SHP77 (cell line): ENCODE data around the gene S1PR3.

Experiments used
- DNase-seq, 2 experiments: peaks; one replicate each; lab custom pipeline; 2025; lab: John Stamatoyannopoulos, UW

S1PR3 gene

DNA sequence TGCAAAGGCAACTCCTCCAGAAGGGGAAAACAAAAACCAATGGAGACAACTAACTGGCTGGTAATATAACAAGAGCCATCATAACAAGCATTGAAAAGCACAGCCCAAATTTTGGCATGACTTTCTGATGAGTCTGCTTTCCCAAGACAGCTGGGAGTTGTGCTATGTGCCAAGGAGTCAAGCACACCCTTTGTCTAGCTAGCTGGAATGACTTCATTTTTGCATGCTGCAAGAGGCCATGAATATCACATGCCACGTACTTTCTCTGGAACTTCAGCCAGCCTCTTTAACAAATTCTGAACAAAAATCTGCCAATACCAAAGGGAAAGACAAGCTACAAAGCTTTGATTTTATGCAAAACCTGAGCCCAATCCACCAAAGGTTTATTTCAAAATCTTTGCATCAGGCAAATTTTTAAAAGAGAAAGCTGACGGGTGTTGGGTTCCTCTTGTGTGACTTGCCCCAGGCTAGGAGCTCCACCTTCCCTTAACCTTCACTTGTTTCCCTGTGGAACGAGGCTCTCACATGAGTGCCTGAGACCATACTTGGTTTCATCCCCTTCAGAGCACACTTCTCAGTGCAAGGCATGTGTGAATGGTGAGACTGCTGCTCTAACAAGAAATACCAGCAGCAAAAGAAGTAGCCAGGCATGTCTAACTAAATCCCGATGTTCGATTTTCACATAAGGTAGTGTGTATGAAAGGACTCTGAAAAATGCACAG, 47.3 kb downstream of the S1PR3 start:
- no peak for DNase-seq

DNA sequence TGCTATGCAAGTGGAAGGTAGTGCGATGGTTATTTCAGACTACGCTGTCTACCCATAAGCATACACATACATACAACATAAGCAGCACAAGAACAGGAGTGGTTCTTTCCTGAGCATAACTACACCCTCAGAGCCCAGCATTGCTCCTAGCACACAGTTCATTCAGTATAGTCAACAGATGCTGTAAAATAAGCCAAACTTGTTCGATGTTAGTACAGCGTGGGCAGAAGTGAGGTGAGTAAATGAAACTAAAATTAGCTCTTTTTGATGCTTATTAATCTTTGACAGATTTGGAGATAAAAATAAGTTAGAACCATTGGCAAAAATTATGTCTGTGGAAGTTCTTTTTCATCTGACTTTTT, 47.8 kb downstream of the S1PR3 start:
- DNase-seq = no peak

DNA sequence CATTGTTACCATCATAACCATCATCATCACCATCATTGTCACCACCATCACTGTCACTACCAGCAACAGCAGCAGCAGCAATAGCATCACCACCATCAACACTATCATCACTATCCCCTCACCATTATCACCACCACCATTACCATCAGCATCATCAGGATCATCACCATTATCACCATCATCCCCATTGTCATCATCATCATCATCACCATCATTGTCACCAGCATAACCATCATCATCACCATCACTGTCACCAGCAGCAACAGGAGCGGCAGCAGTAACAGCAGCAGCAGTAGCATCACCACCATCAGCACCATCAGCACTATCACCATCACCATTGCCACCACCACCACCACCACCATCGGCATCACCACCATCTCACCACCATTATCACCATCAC, 48.4 kb downstream of the S1PR3 start:
- no peak for DNase-seq

DNA sequence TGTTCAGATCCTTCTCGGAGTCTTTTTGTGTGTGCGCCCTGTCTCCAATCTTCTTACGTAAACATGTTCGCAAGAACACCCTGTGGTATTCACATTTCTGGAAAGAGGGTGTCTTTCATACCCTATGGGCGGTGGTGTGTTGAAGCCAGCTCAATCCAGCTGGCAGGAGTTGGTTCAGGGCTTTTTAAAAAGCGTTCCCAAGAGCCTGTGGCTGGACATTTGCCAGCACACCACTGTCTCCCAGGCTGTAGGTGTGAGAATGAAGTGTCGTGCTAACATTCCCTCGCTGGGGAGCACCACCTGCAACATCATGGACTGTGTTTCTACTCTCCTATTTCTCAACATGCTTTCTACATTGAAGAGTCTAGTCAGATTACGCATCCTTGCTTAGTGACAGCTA, 51.7 kb downstream of the S1PR3 start:
- no peak for DNase-seq

DNA sequence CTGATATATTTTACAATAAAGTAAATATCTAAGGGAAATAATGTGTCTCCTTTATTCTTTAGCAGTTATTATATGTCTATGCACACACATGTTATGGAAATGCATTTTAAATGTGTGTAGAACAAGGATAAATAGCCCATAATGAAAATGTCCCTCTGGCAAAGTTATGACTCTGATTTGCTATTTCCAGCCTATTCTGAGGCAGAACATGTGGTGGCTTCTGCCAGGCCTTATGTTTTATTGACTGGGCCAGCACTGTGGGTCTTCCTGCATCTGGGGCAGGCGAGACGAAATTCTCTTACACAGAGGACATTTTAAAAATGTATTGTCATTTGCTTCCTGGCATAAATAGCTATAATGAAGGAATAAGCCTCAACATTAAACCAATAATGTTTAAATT, 52.8 kb downstream of the S1PR3 start:
- DNase-seq = no peak

DNA sequence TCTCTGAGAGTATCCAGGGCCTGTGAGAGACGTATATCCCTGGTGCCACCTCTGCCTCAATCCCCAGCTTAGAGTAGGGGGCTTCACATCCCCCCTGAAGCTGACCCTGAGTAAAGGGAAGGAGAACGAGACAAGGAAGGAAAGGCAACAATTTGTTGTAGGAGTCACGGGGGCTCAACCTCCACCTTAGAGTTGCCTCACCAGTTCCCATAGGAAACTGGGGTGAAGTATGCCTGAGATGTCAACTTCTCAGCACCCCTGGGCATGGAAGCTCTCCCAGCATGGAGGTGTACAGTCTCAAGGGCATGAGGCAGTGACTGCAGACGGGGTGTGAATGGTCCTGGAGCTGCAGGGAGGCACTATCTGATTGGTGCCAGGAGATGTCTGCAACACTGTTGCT, 53.6 kb downstream of the S1PR3 start:
- no peak for DNase-seq

DNA sequence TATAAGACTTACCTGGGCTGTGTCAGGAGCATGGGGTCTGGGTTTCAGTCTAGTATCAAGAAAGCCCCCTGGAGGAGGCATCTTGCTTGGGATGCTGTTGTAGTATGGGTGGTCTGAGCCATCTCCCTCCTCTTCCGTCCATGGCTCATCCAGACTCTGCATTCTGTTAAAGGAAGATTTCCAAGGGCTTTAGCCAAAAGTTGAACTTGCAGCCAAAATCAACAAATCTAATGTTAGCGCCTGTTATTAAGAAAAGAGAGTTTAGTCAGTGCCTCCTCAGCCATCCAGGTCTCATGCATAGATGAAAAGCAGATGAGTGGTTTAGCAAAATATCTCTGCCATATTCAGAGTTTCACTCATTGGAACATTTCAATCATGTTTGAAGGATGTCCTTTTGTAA, 55.6 kb downstream of the S1PR3 start:
- DNase-seq = no peak

DNA sequence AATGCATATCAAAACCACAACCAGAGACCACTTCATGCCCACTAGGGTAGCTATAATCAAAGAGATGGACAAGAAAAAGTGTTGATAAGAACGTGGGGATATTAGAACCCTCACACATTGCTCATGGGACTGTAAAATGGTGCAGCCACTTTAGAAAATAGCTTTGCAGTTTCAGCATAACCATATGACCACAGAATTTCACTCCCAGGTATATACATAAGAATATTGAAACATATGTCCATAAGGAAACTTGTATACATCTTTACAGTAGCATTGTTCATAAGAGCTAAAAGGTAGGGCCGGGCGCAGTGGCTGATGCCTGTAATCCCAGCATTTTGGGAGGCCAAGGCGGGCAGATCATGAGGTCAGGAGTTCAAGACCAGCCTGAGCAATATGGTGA, 56.4 kb downstream of the S1PR3 start:
- DNase-seq = no peak

DNA sequence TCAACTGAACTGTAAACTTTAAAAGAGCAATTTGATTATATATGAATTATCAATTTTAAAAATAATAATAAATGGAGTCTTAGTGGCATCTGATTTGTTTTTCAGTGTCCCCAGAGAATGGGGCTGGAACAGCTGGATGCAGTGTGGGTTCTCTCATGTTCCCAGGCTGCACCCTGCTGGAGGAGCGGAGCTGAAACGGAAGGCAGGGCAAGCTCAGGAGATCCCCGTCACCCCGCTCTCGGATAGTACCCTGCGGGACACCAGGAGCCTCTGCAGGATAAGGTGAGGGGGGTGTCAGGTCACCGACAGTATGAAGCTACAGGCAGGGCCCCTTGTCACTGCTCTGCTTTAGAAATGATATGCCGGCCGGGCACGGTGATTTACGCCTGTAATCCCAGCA, 57.3 kb downstream of the S1PR3 start:
- DNase-seq = no peak

DNA sequence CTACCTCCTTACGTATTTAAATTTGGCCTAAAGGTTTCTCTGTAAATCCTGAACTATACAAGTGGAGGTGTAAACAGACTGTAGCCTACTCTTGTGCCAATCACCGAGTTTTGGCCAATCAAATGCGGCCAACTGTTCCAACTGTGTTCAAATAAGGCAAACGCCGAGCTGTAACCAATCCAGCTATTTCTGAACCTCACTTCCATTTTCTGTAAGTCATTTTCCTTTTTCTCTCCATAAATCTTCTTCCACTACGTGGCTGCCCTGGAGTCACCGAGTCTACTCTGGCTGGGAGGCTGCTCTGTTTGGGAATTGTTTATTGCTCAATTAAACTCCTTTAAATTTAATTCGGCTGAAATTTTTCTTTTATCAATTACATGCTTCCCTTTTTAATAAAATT, 58.4 kb downstream of the S1PR3 start:
- DNase-seq = no peak

DNA sequence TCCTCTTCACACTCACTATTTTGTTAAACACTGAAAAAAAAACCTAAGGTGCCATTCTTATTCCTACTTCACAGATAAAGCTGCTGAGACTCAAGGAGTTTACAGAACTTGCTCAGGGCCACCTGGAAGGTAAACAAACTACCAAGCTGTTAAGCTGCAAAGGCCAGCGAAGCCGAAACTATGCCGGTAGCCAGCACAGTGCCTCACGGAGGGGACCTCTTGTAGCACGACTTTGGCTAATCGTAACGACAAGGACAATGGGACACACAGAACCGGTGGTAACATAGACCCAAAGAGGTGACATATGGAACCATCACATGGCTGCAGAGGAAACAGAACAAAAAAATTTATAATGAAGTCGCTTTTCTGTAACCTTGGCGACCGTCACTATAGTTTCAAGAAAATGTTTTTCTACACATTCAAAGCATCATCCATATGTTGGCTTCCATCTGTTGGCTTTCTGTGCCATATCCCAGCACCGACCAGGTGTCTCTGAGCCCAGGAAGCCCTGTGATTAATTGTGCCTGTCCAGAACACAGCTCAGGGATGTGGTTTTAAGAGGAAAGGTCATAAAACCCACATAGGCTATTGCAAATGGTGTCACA, 60.3 kb downstream of the S1PR3 start:
- no peak for DNase-seq

DNA sequence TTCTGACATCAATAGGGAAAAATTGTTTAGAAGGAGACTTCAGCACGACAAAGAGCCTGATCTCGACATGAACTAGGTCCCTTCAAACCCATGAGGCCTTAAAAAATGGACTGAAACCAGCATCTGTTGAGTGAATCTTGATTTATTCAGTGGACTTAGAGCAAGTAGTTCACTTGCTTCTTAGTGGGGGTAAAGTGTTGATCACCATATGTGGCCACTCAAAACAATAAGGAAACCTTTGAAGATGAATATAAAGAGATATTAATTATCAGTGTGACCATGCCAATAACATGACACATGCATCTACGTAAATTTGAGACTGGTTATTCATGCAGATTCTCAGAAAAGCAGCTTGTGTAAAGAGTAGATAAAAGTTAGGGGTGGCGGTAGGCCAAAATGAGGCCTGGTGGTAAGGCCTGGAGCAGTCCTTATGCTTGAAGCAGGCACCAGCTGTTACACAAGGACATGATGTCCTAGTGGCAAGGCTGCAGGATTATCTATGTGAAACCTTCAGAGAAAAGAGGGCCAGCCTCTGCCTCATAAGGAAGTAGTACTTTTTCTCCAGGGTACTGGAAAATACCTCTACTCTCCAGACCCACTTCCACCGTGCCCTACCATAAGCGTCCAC, 61.3 kb downstream of the S1PR3 start:
- no peak for DNase-seq

DNA sequence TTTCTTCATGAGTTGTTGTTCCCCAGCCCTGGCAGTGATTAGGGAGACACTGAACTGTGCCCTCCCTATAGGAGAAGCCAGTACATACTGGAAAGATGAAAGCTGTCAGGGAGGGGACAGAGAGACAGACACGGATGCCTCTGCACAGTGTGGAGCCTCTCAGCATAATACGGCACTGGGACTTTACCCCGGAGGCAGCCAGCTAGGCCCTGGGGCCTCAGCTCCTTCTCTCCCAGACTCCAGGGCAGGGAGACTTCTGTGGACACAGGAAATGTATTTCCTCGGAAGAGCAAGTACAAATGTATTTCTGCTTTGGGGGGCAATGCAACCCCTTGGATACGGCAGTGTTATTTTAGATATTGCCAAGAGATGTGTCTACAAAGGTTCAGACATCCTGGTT, 62.0 kb downstream of the S1PR3 start:
- no peak for DNase-seq
